ENCODE data around the gene DHX35. TPM values are rescaled to one million over a fixed set of nuclear protein-coding genes. Genes with fewer than 3 reads are reported as not detected.

DHX35 gene
- total and polyA plus RNA-seq, 2 of the 13 experiments (the other 11 are each of a cell fraction or from before 2014, with no cell fraction given) = 25.8 to 28.7 TPM

GRCh38 chr20:39048000-39048696 is 86.0 kb downstream of the DHX35 start (continued):
- TF ChIP-seq ZFYVE20 (CRISPR knock-in tag; IDR thresholded peaks at IDR 0.05; ENCODE audit: borderline replicate concordance, low read depth) (no peak), ZNF512 (CRISPR knock-in tag; IDR thresholded peaks at IDR 0.05) (0 out of 2 replicates have a peak, but pooled peaks have one; percentile 69), ZFAT (CRISPR knock-in tag; conservative IDR thresholded peaks at IDR 0.05) (no peak), DNMT1 (CRISPR knock-in tag; IDR thresholded peaks at IDR 0.05) (peak; percentile 88; the same call in 1 of the 2 replicates), GABPB1 (CRISPR knock-in tag; IDR thresholded peaks at IDR 0.05) (peak; percentile 54; the same call in 1 of the 2 replicates), HMG20B (CRISPR knock-in tag; conservative IDR thresholded peaks at IDR 0.05) (no peak), MYC (CRISPR knock-in tag; IDR thresholded peaks at IDR 0.05; ENCODE audit: borderline replicate concordance) (peak; percentile 40; the same call in 1 of the 2 replicates), FOSL2 (CRISPR knock-in tag; IDR thresholded peaks at IDR 0.05) (peak; percentile 52), ZNF121 (CRISPR knock-in tag; IDR thresholded peaks at IDR 0.05) (peak; percentile 78), MIER2 (CRISPR knock-in tag; IDR thresholded peaks at IDR 0.05) (peak; percentile 54; the same call in 1 of the 2 replicates), ZNF232 (CRISPR knock-in tag; IDR thresholded peaks at IDR 0.05; ENCODE audit: borderline replicate concordance) (0 out of 2 replicates have a peak, but pooled peaks have one; percentile 16), GABPA (IDR thresholded peaks at IDR 0.05; ENCODE audit: low read depth, low read length) (no peak), GABPA (CRISPR knock-in tag; IDR thresholded peaks at IDR 0.05; ENCODE audit: low read depth) (no peak), ZNF792 (CRISPR knock-in tag; IDR thresholded peaks at IDR 0.05) (no peak), ZNF225 (CRISPR knock-in tag; IDR thresholded peaks at IDR 0.05) (peak; percentile 60; the same call in 1 of the 2 replicates), RFXAP (CRISPR knock-in tag; IDR thresholded peaks at IDR 0.05; ENCODE audit: borderline replicate concordance) (0 out of 2 replicates have a peak, but pooled peaks have one; percentile 29), NFKBIZ (CRISPR knock-in tag; IDR thresholded peaks at IDR 0.05) (0 out of 2 replicates have a peak, but pooled peaks have one; percentile 65), FUBP1 (CRISPR knock-in tag; IDR thresholded peaks at IDR 0.05; ENCODE audit: borderline replicate concordance) (0 out of 2 replicates have a peak, but pooled peaks have one; percentile 36), HNRNPK (IDR thresholded peaks at IDR 0.05; ENCODE audit: low read depth, low read length, poor library complexity, severe bottlenecking) (no peak), TAF15 (IDR thresholded peaks at IDR 0.05; ENCODE audit: low read depth, low read length, poor library complexity, severe bottlenecking) (no peak), ZNF451 (CRISPR knock-in tag; IDR thresholded peaks at IDR 0.05) (no peak), ZNF44 (CRISPR knock-in tag; IDR thresholded peaks at IDR 0.05) (no peak), NCOA2 (CRISPR knock-in tag; IDR thresholded peaks at IDR 0.05) (peak; percentile 35; the same call in 1 of the 2 replicates)
- TF ChIP-seq, protein P1, sequence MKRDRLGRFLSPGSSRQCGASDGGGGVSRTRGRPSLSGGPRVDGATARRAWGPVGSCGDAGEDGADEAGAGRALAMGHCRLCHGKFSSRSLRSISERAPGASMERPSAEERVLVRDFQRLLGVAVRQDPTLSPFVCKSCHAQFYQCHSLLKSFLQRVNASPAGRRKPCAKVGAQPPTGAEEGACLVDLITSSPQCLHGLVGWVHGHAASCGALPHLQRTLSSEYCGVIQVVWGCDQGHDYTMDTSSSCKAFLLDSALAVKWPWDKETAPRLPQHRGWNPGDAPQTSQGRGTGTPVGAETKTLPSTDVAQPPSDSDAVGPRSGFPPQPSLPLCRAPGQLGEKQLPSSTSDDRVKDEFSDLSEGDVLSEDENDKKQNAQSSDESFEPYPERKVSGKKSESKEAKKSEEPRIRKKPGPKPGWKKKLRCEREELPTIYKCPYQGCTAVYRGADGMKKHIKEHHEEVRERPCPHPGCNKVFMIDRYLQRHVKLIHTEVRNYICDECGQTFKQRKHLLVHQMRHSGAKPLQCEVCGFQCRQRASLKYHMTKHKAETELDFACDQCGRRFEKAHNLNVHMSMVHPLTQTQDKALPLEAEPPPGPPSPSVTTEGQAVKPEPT (CRISPR knock-in tag; IDR thresholded peaks at IDR 0.05; ENCODE audit: low read depth) = peak; percentile 75; the same call in 1 of the 2 replicates
- TF ChIP-seq, protein P2, sequence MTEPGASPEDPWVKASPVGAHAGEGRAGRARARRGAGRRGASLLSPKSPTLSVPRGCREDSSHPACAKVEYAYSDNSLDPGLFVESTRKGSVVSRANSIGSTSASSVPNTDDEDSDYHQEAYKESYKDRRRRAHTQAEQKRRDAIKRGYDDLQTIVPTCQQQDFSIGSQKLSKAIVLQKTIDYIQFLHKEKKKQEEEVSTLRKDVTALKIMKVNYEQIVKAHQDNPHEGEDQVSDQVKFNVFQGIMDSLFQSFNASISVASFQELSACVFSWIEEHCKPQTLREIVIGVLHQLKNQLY (CRISPR knock-in tag; IDR thresholded peaks at IDR 0.05) = 0 out of 2 replicates have a peak, but pooled peaks have one; percentile 43

All from HepG2 (cell line).